T-helper 1 cell treated with Interleukin-12 subunit alpha and Interleukin-12 subunit beta and Interleukin-4 antibody, amounts not matched to agents 30 ng/mL and 1 ng/mL, for 36 hours (primary cell): ENCODE data around the gene SLC36A1. TPM values are rescaled to one million over a fixed set of nuclear protein-coding genes. Genes with fewer than 3 reads are reported as not detected.

Experiments
- intact Hi-C: fragments of 100-400 bp; cut with micrococcal nuclease; formaldehyde crosslinking; loops from one replicate; pipeline ENCODE4 v1.15.1; 2024
- total RNA-seq: library from RNA; stranded (reverse); gene quantifications from 2 replicates; pipeline ENCODE4 v1.2.3, GENCODE V29; 2022

The SLC36A1 gene
- total RNA-seq, 1 donor from 2014 or later: 6.0 TPM

DNA sequence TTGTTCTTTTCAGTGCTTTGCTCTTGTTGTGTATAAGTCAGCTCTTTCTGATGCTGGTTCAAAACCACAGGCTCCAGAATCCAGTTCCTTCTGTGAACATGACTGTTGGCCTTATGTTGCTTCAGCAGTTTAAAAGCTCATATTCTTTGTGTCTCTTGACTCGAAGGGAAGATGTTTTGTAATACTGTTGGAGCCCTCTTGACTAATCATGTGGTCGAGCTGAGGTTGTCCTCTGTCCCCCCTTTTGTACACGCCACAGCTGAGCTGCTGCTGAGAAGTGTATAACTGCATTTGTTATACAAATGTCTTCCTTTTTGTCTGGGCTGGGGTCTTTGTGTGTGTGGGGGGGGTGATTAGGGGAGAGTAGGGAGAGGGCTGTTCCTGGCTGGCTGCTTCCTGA, 35.8 kb downstream of the SLC36A1 start:
- intact Hi-C loops: no loop called here

- intact Hi-C loops: no loop called here
These were observed 36.2 kb downstream of the SLC36A1 start for GRCh38 chr5:151483647-151484046.

- intact Hi-C loops: no loop called here
These were observed 40.1 kb downstream of the SLC36A1 start for GRCh38 chr5:151487544-151487943.

- intact Hi-C loops: no loop called here
These were observed 43.2 kb downstream of the SLC36A1 start for GRCh38 chr5:151490627-151491026.

DNA sequence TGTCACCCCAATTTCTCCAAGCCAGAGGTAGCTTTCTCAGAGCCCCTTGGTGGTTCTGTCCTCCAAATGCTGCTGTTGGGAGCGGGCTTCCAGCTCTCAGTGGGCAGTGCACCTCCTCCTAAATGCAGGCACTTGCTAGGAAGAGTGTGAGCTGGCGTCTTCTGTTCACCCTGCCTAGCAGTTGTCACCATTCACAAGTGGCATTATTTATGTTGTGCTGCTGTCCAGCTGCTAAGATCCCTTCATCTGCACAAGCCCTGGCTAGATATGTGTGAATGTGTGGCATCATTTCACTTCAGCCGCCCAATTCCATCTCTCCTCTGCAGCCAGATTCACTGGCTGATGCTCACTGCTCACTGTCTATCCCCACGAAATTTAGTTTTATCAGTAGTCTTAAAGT, 43.7 kb downstream of the SLC36A1 start:
- intact Hi-C loops: no loop called here

- intact Hi-C loops: no loop called here
These were observed 45.3 kb downstream of the SLC36A1 start for GRCh38 chr5:151492729-151493128.

- intact Hi-C loops: no loop called here
These were observed 46.3 kb downstream of the SLC36A1 start for GRCh38 chr5:151493665-151494064.

DNA sequence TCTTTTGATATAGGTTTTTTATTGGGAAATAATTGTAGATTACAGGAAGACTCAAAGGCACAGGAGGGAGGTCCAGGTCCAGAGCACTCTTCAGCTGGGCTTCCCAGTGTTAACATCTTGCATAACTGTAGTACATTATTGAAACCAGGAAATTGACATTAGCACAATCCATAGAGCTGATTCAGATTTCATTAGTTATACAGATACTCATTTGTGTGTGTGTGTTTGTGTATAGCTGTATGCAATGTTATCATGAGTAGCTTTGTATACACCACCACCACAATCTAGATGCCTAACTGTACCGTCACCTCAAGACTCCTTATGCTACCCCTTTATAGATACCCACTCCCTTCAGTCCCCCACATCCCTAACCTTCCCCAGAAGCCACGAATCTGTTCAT, 47.9 kb downstream of the SLC36A1 start:
- intact Hi-C loops: no loop called here

- intact Hi-C loops: no loop called here
These were observed 48.7 kb downstream of the SLC36A1 start for GRCh38 chr5:151496041-151496484.

GRCh38 chr5:151497391-151498002, 50.1 kb downstream of the SLC36A1 start:
- intact Hi-C loops: no loop called here

- intact Hi-C loops: no loop called here
These were observed 51.2 kb downstream of the SLC36A1 start for GRCh38 chr5:151498395-151499155.

- intact Hi-C loops: loop anchor here (1.0 to 10.0 kb wide), 8 partner anchors 24 to 272 kb away; partner anchors contain the start of genes ATOX1, G3BP1, GM2A and SLC36A1
These were observed 52.2 kb downstream of the SLC36A1 start for GRCh38 chr5:151499501-151500035.

- intact Hi-C loops: loop anchor here (5.0 to 10.0 kb wide), 2 partner anchors 189 to 253 kb away; partner anchors contain the start of gene ATOX1
These were observed 56.6 kb downstream of the SLC36A1 start for GRCh38 chr5:151504006-151504405.

GRCh38 chr5:151508308-151508707, 60.9 kb downstream of the SLC36A1 start:
- intact Hi-C loops: loop anchor here (10.0 kb wide), 1 partner anchor 194 kb away; no protein-coding TSS in a partner anchor

GRCh38 chr5:151509231-151509630, 61.8 kb downstream of the SLC36A1 start:
- intact Hi-C loops: loop anchor here (10.0 kb wide), 1 partner anchor 194 kb away; no protein-coding TSS in a partner anchor

DNA sequence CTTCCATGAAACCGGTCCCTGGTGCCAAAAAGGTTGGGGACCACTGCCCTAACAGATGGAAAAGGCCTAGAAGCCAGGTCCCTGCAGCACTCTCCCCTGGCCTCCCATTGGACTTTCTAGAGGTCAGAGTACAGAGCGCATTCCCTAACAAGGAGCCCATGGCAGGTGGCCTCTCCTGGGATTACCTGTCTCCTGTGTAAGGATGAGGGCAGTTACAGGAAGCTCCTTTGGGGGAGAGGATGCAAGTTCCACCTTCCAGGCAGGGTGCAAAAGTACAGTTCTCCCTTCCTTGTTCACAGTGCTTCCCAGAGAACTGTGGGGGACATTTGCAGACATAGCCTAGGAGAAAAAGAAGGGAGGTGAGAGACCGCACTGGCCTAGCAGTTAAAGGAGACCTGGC, 62.4 kb downstream of the SLC36A1 start:
- intact Hi-C loops: loop anchor here (10.0 kb wide), 1 partner anchor 195 kb away; no protein-coding TSS in a partner anchor

- intact Hi-C loops: no loop called here
These were observed 69.9 kb downstream of the SLC36A1 start for GRCh38 chr5:151517122-151517920.

DNA sequence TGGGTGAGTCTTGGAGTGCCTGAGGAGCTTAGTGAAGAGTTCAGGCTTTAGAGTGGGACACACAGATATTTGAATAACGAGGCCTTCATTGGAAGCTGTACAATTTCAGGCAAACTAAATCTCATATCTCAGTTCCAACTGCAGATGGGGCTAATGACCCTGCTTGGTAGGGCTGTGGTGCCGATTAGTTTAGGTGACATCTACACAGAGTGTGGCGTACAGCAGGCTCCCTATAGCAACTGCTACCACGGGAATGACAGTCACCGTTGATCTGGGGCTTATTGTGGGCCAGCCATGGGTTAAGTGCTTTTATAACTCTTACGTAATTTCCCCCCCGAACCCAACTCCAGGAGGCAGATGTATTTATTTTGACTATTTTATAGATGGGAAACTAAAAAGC, 72.9 kb downstream of the SLC36A1 start:
- intact Hi-C loops: no loop called here

- intact Hi-C loops: no loop called here
These were observed 74.8 kb downstream of the SLC36A1 start for GRCh38 chr5:151522226-151522625.

DNA sequence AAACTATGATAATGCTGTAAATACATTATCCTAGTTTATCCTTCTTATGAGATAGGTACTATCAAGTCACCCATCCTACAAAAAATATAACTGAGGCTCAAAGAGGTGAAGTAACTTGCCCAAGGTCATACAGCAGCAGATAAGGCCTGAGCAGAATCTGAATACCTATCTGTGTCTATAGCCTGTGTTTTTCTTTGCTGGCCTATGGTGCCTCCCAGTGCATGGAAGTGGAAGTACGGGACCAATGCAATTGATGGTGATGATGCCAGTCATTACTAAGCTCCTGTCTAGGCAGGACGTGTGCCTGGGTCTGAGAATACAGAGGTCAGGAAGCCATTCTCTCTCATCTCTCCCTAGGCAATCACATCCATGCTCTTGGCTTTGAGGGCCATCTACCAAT, 75.9 kb downstream of the SLC36A1 start:
- intact Hi-C loops: loop anchor here (1.0 kb wide), 2 partner anchors 23 to 76 kb away; partner anchors contain the start of gene SLC36A1

DNA sequence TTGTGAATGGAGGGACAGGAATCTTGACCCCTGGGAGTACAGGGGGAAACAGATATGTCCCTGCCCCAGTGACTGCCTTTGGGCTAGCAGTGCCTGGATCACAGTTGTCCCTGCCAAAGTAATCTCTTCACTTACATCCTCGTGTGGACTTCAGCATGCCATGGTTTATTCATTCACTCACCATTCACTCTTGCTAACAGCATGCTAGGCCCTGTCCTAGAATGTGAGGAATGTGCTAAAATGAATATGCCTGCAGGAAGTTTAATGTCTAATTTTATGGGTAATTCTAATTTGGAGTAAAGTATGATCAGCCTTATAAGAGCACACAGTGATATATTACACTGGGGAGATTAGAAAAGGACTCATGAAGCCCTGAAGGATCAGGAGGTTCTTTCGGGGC, 80.8 kb downstream of the SLC36A1 start:
- intact Hi-C loops: no loop called here
